HepG2 (cell line): ENCODE data around the gene IL1RAPL1. TPM values are rescaled to one million over a fixed set of nuclear protein-coding genes. Genes with fewer than 3 reads are reported as not detected.

Experiments
- ATAC-seq: fragments of 200-7000 bp; cut with Tn5 transposase; 3 replicates; pipeline ENCODE4 v1.9.1; 2020; ENCODE audit warnings: mild to moderate bottlenecking, moderate library complexity
- BruUV-seq: library from RNA; stranded (reverse); fragments of 400-500 nt; replicated peaks from 2 replicates; lab custom pipeline; 2021; lab: Mats Ljungman, UMichigan
- CTCF ChIA-PET: fragments of 300-600 bp; formaldehyde crosslinking; extraction: SDS; loops from one replicate; lab custom pipeline; 2021; ENCODE audit warnings: low total read pairs, inconsistent platforms, low intra/inter-chr PET ratio; lab: Yijun Ruan, JAX
- POLR2A ChIA-PET: fragments of 350-600 bp; sonication (Branson Sonifier 250); formaldehyde crosslinking; loops from one replicate; lab custom pipeline; 2020; ENCODE audit warnings: antibody characterized with exemption, inconsistent platforms; lab: Yijun Ruan, JAX
- DNase-seq: peaks from one replicate; pipeline ENCODE4 v3.0.0-alpha.2; 2015; ENCODE audit warnings: low spot score
- FAIRE-seq: peaks from 3 replicates; lab custom pipeline; 2011; peaks lifted over from hg19 to GRCh38; lab: Jason Lieb, UNC
- H2AFZ ChIP-seq: one replicate; pipeline ENCODE4 v1.6.1; 2011; ENCODE audit warnings: low read length, inconsistent platforms
- H3K27ac ChIP-seq: fragments of 300-600 bp; 3 replicates; pipeline ENCODE4 v1.8.0; 2011; ENCODE audit warnings: mixed run types, mild to moderate bottlenecking, mixed read lengths, low read length, inconsistent platforms; ENCODE audit not compliant: insufficient read depth; ENCODE audit errors: extremely low read length
- H3K27me3 ChIP-seq, 2 experiments: fragments of 200-600 bp in 1 of 2; 2 replicates in 1 of 2; 3 replicates in 1 of 2; pipeline versions ENCODE4 v1.6.0 to v1.8.0; 2011; ENCODE audit warnings: low read length in 2 of 2, mild to moderate bottlenecking in 2 of 2, moderate library complexity in 2 of 2, inconsistent platforms in 1 of 2; ENCODE audit not compliant: insufficient read depth in 2 of 2, control insufficient read depth in 1 of 2
- H3K36me3 ChIP-seq, 2 experiments: fragments of 200-600 bp in 1 of 2; replicated peaks in 1 of 2; 2 replicates in 1 of 2; 3 replicates in 1 of 2; pipeline versions ENCODE4 v1.5.1 to v1.8.0; 2011; ENCODE audit warnings: low read length in 2 of 2, inconsistent platforms in 1 of 2; ENCODE audit not compliant: insufficient read depth in 2 of 2, control insufficient read depth in 1 of 2
- H3K4me1 ChIP-seq: 2 replicates; pipeline ENCODE4 v1.5.1; 2012; ENCODE audit warnings: low read length, inconsistent platforms; ENCODE audit not compliant: insufficient read depth
- H3K4me2 ChIP-seq: 2 replicates; pipeline ENCODE4 v1.6.0; 2011; ENCODE audit warnings: low read depth, low read length, inconsistent platforms
- H3K4me3 ChIP-seq, 3 experiments: fragments of 200-600 bp in 1 of 3; sonication (generic), shearing (Covaris generic) in 1 of 3; replicated peaks in 1 of 3; 2 replicates each; pipeline ENCODE4 v1.5.1; 2011 to 2016; ENCODE audit warnings: low read length in 3 of 3, inconsistent platforms in 2 of 3, low read depth in 2 of 3, mild to moderate bottlenecking in 2 of 3, control low read depth in 1 of 3, mixed read lengths in 1 of 3; ENCODE audit not compliant: insufficient read depth in 1 of 3
- H3K79me2 ChIP-seq: one replicate; pipeline ENCODE4 v1.6.1; 2011; ENCODE audit warnings: low read length, inconsistent platforms; ENCODE audit not compliant: insufficient read depth
- H3K9ac ChIP-seq: 2 replicates; pipeline ENCODE4 v1.6.0; 2011; ENCODE audit warnings: mild to moderate bottlenecking, low read depth, low read length, inconsistent platforms; ENCODE audit not compliant: insufficient read depth
- H3K9me3 ChIP-seq: 2 replicates; pipeline ENCODE4 v1.5.1; 2012; ENCODE audit warnings: mild to moderate bottlenecking, low read length
- H4K20me1 ChIP-seq: 2 replicates; pipeline ENCODE4 v1.6.0; 2011; ENCODE audit warnings: inconsistent platforms, mild to moderate bottlenecking, low read length, moderate library complexity; ENCODE audit not compliant: insufficient read depth
- ATF7 ChIP-seq, 2 experiments: fragments of 450-650 bp in 1 of 2; sonication (generic) in 1 of 2; formaldehyde crosslinking in 1 of 2; IDR thresholded peaks; 2 replicates each; pipeline versions ENCODE4 v1.4.0 to v1.6.1; 2016 to 2020; ENCODE audit warnings: antibody characterized with exemption in 1 of 2, mild to moderate bottlenecking in 1 of 2, missing genetic modification reagents in 1 of 2
- CAMTA2 ChIP-seq: sonication (generic); formaldehyde crosslinking; IDR thresholded peaks from 2 replicates; pipeline ENCODE4 v1.4.0; 2020; ENCODE audit warnings: mild to moderate bottlenecking, missing genetic modification reagents, borderline replicate concordance
- FOXP4 ChIP-seq: sonication (generic); formaldehyde crosslinking; IDR thresholded peaks from 2 replicates; pipeline ENCODE4 v1.4.0; 2020; ENCODE audit warnings: missing genetic modification reagents
- GATA4 ChIP-seq: sonication (generic); IDR thresholded peaks from 2 replicates; pipeline ENCODE4 v1.6.1; 2016; ENCODE audit warnings: antibody characterized with exemption, low read depth, borderline replicate concordance
- MXI1 ChIP-seq: IDR thresholded peaks from 3 replicates; pipeline ENCODE4 v1.6.1; 2012; ENCODE audit warnings: low read depth, low read length, inconsistent platforms, borderline replicate concordance
- NFIC ChIP-seq: IDR thresholded peaks from 2 replicates; pipeline ENCODE4 v1.6.1; 2012; ENCODE audit warnings: mild to moderate bottlenecking, low read length, inconsistent platforms
- NFKBIZ ChIP-seq: IDR thresholded peaks from 2 replicates; pipeline ENCODE4 v1.6.1; 2018; ENCODE audit warnings: missing genetic modification reagents, missing compliant biosample characterization
- SNAPC2 ChIP-seq: sonication (generic); formaldehyde crosslinking; IDR thresholded peaks from 2 replicates; pipeline ENCODE4 v1.8.1; 2022; ENCODE audit warnings: mild to moderate bottlenecking, missing genetic modification reagents
- TOE1 ChIP-seq: sonication (generic); formaldehyde crosslinking; IDR thresholded peaks from 2 replicates; pipeline ENCODE4 v1.4.0; 2020; ENCODE audit warnings: mild to moderate bottlenecking, missing genetic modification reagents
- ZNF367 ChIP-seq: sonication (generic); formaldehyde crosslinking; IDR thresholded peaks from 2 replicates; pipeline ENCODE4 v1.4.0; 2020; ENCODE audit warnings: missing genetic modification reagents, borderline replicate concordance
- ZNF703 ChIP-seq: sonication (generic); formaldehyde crosslinking; IDR thresholded peaks from 2 replicates; pipeline ENCODE4 v1.5.1; 2020; ENCODE audit warnings: missing genetic modification reagents, mild to moderate bottlenecking, moderate library complexity, borderline replicate concordance
- WGBS: methylation state at CpG from one replicate; pipeline ENCODE4 v1.1.6; 2017; ENCODE audit warnings: low lambda C conversion rate; 5-methylcytosine and 5-hydroxymethylcytosine counted together
- in situ Hi-C: cut with HindIII; loops from 2 replicates; pipeline ENCODE4 v1.10.0; 2017; ENCODE audit warnings: low pct_unique_long_range_greater_than_20kb; ENCODE audit not compliant: extremely low pct_ligation_motif_present
- intact Hi-C: fragments of 100-400 bp; cut with micrococcal nuclease; formaldehyde crosslinking; loops from one replicate; pipeline ENCODE4 v1.10.0; 2022; ENCODE audit not compliant: unreplicated experiment
- polyA plus RNA-seq, 8 experiments: library from polyadenylated mRNA; depleted of rRNA in 3 of 8; stranded (reverse) in 7 of 8; unstranded in 1 of 8; fragments of >200 nt; fragmentation: Illumina TruSeq in 4 of 8; extraction: Trizol in 4 of 8; gene quantifications; 2 replicates each; pipeline versions ENCODE4 v1.2.1 to v1.2.3, GENCODE V29; 2011 to 2016; ENCODE audit warnings: low read depth in 4 of 8, missing spikeins in 1 of 8, mixed read lengths in 1 of 8; ENCODE audit not compliant: insufficient read depth in 1 of 8
- total RNA-seq, 5 experiments: library from RNA; depleted of rRNA; stranded (reverse); fragments of >200 nt; fragmentation: Illumina TruSeq; extraction: Trizol; gene quantifications; 2 replicates each; pipeline ENCODE4 v1.2.3, GENCODE V29; 2016; ENCODE audit warnings: low read depth in 1 of 5
- TF ChIP-seq, protein P1 (sequence below): sonication (generic); formaldehyde crosslinking; IDR thresholded peaks from 2 replicates; pipeline ENCODE4 v1.5.0; 2020; ENCODE audit warnings: mild to moderate bottlenecking, missing genetic modification reagents, moderate library complexity
- TF ChIP-seq, protein P2 (sequence below): sonication (generic); formaldehyde crosslinking; conservative IDR thresholded peaks from 2 replicates; pipeline ENCODE4 v1.4.0; 2020; ENCODE audit warnings: missing genetic modification reagents
- TF ChIP-seq, protein P3 (sequence below): sonication (generic); formaldehyde crosslinking; IDR thresholded peaks from 2 replicates; pipeline ENCODE4 v1.8.1; 2022; ENCODE audit warnings: mild to moderate bottlenecking, missing genetic modification reagents

Gene IL1RAPL1
- total and polyA plus RNA-seq, 2 of the 13 experiments (the other 11 are each of a cell fraction or from before 2014, with no cell fraction given), result 0.04 TPM; not detected in 1

GRCh38 chrX:29541038-29541437, 953.8 kb downstream of the IL1RAPL1 start:
- H4K20me1 ChIP-seq, result no peaks in the 10 kb centered on the region
- ChIA-PET CTCF (no interaction called here), POLR2A (no interaction called here)
- H3K9me3 ChIP-seq, result no peaks in the 10 kb centered on the region
- BruUV-seq, result no TSS peak
- intact Hi-C loops, result no loop called here
- H3K9ac ChIP-seq, result no peak overlapping the region
- H3K4me1 ChIP-seq, result no peaks in the 10 kb centered on the region
- no peak overlapping the region for H3K27ac ChIP-seq
- in situ Hi-C loops, result no loop called here
- FAIRE-seq (no peak), ATAC-seq (no peak), DNase-seq (no peak)
- WGBS, result 44% methylated on average over 3 of the region's 3 CpGs
- H2AFZ ChIP-seq, result no peak overlapping the region
- no peaks in the 10 kb centered on the region for H3K79me2 ChIP-seq
- H3K4me3 ChIP-seq, result no peak overlapping the region
- no peak for TF ChIP-seq SNAPC2 (CRISPR knock-in tag)
- no peak for TF ChIP-seq NFKBIZ (CRISPR knock-in tag)
- TF ChIP-seq MXI1, result no peak
- TF ChIP-seq, protein P1, sequence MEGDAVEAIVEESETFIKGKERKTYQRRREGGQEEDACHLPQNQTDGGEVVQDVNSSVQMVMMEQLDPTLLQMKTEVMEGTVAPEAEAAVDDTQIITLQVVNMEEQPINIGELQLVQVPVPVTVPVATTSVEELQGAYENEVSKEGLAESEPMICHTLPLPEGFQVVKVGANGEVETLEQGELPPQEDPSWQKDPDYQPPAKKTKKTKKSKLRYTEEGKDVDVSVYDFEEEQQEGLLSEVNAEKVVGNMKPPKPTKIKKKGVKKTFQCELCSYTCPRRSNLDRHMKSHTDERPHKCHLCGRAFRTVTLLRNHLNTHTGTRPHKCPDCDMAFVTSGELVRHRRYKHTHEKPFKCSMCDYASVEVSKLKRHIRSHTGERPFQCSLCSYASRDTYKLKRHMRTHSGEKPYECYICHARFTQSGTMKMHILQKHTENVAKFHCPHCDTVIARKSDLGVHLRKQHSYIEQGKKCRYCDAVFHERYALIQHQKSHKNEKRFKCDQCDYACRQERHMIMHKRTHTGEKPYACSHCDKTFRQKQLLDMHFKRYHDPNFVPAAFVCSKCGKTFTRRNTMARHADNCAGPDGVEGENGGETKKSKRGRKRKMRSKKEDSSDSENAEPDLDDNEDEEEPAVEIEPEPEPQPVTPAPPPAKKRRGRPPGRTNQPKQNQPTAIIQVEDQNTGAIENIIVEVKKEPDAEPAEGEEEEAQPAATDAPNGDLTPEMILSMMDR, result no peak
- no peak for TF ChIP-seq GATA4
- no peak for TF ChIP-seq TOE1
- no peak for TF ChIP-seq ZNF703 (CRISPR knock-in tag)
- TF ChIP-seq, protein P2, sequence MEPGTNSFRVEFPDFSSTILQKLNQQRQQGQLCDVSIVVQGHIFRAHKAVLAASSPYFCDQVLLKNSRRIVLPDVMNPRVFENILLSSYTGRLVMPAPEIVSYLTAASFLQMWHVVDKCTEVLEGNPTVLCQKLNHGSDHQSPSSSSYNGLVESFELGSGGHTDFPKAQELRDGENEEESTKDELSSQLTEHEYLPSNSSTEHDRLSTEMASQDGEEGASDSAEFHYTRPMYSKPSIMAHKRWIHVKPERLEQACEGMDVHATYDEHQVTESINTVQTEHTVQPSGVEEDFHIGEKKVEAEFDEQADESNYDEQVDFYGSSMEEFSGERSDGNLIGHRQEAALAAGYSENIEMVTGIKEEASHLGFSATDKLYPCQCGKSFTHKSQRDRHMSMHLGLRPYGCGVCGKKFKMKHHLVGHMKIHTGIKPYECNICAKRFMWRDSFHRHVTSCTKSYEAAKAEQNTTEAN (CRISPR knock-in tag), result no peak
- TF ChIP-seq CAMTA2 (CRISPR knock-in tag), result no peak
- no peak for TF ChIP-seq NFIC
- no peak for TF ChIP-seq ATF7 (IDR thresholded peaks at IDR 0.05)
- TF ChIP-seq ATF7 (CRISPR knock-in tag; IDR thresholded peaks at IDR 0.05), result no peak
- TF ChIP-seq FOXP4 (CRISPR knock-in tag), result no peak
- TF ChIP-seq, protein P3, sequence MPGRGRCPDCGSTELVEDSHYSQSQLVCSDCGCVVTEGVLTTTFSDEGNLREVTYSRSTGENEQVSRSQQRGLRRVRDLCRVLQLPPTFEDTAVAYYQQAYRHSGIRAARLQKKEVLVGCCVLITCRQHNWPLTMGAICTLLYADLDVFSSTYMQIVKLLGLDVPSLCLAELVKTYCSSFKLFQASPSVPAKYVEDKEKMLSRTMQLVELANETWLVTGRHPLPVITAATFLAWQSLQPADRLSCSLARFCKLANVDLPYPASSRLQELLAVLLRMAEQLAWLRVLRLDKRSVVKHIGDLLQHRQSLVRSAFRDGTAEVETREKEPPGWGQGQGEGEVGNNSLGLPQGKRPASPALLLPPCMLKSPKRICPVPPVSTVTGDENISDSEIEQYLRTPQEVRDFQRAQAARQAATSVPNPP (CRISPR knock-in tag), result no peak
- no peak for TF ChIP-seq ZNF367 (CRISPR knock-in tag)
- no peaks in the 10 kb centered on the region for H3K36me3 ChIP-seq
- no peaks in the 10 kb centered on the region for H3K27me3 ChIP-seq
- no peak overlapping the region for H3K4me2 ChIP-seq
